Stimulated activated CD4-positive, alpha-beta T cell treated with anti-CD3 and anti-CD28 coated beads, Interleukin-2, amount 100 ng/mL, for 24 hours (primary cell): ENCODE measurements around the gene GDPD4.

Experiments
- DNase-seq, 2 donors: peaks; one replicate each; pipeline ENCODE4 v3.0.0-alpha.2; 2020

The GDPD4 gene, protein sequence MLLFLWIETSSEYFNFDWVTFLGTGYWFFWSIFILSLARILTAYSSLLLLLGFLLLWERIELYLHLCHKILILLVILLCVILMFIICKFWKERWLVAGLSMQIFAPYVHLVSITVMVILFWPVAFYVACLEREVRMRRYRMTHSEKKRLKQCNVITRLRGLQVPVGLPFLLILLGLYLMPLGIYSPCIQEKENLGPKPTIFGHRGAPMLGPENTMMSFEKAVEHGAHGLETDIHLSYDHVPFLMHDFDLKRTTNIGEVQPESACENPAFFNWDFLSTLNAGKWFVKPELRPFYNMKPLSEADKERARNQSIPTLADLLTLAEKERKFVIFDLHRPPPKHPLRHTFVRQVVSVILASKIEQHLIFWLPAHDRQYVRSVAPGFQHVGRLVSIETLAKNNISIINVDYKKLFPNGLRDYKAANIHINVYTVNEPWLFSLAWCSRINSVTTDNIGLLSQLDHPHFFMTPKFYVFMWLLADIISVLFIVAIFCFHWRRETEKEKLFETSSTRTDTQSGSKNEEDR

DNA sequence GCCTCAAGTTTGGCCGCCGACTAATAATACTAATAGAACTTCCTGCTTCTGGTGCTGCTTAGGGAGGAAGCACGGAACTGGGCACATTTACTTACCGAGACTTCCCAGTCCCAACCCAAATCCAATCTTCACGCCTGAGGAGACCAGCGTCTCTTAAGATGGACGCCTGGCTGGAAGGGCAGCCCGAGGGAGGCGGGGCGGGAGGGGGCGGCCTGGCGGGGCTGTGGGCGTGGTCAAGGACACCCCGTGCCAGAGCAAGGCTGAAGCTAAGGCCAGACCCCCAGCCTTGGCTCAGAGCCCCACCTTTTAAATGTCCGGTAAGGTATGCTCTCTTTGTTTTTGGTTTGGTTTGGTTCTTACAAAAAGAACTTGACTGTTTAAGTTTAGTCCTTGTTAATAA is at the start of gene GDPD4:
Gene GDPD4 (minus strand): TSS at position 177 of the 400 bp plus-strand sequence. CDS start 16,549 bp downstream, outside the sequence.
- DNase-seq, result no peak

DNA sequence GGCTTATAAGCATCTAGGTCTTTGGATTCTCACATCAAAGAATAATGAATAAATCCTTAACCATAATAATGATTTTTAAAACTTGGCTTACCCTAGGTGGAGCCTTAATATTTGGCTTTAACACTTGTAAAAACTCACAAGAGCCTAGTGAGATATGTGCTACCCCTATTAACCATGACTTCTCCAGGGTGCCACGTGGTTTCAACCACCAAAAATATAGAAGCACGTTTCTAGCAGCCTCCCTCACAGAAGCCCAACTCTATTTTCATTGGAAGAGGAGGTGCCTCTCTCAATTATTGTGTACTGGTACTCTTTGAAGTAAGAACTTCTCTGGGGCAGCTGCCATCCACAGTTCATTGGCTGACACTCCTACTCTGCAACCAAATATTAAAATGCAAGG is 46.5 kb upstream of the GDPD4 start:
- DNase-seq, result no peak

DNA sequence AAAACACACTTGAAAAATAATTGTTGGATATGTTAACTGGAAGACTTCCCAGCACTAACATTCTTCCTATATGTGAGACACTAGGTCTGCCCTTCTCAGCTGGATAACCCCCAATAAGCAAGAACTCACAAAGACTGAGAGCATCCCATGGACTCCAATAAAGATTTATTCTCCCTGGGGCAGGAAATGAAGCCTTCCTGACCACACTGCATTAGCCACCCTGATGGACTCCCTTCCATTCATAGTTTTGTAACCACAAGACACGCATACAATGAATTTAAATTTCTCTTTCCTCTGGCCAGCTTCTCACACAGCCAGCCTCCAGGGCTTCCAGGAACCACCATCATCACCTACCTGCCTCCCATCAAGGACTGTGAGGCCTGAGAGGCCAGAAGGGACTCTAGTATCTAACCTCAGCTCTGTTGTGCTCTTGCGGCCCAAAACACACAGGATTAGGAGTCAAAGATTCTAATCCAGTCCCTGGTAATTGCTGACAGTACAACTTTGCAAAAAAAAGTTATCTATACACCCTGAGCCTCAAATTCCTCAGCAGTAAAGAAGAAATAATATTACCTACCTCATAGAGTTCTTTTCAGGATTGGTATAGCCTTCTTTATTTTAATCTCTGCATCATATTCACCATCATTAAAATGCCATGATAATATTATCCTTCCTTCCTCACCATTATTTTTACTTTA is 45.6 kb upstream of the GDPD4 start:
- DNase-seq, result no peak

DNA sequence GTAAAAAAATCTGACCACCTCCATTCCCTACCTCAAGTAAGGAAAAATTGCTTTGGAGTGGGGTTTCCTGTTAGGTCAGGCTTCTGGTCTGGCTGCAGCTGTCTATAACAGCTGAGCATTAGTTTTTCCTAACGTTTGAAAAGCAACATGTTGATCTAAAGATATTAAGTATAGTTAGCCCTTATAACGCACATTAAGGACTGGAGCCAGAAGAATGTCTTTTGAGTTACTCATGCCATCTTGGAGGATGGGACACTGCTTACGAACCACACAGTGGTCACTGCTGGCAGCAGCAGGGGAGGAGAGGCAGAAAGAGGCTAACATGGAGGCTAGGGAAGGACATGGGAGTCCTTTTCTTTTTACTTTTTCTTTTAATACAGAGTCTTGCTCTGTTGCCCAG is 44.1 kb upstream of the GDPD4 start:
- DNase-seq, result no peak

DNA sequence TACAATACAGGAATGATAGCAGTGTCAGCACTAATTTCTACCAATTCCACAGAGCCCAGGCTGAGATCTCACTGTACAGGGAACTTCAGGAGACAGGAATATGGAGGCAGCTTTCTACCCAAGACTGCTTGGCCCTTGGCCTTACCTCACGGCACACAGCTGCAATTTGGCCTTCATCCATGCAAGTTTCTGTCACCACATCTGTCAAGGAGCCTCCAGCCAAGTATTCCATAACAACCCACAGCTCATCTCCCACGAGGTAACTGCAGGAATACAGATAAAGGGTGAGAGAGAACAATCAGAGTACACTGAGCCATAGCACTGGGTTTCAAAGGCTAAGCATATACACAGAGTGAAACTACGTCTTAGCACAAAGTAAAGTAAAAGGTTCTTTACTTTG is 39.0 kb upstream of the GDPD4 start:
- no peak for DNase-seq

DNA sequence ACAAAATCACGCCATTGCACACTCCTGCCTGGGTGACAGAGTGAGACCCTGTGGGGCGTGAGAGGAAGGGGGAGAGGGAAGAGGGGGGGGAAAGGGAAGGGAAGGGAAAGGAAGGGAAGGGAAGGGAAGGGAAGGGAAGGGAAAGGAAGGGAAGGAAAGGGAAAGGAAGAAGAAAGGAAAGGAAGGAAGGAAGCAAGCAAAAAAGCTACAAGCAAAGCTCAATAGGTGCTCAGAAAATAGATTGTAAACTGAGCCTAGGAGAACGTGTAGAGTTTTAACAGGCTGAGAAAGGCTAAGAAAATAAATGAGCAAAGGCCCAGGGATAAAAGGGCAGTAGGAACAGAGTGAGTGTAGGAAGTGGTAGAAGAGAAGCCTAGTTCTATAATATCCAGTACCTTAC is 30.8 kb upstream of the GDPD4 start:
- DNase-seq, result no peak

DNA sequence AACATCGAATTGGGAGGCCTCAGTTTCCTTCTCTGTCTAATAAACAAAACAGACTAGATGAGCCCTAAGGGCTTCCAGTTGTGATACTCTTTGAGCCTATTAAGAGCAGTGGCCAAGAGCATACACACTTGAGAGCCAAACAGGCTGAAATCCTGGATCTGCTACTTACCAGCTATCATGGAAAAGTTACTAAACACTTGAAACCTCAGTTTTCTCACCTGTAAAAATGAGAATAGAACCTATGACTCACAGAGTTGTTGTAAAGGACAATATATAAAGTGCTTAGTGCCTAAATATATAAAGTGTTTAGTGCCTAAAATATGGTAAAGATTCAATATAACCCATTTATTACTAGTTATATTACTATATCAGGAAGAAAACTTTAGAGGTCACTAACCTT is 23.7 kb upstream of the GDPD4 start:
- DNase-seq, result no peak

DNA sequence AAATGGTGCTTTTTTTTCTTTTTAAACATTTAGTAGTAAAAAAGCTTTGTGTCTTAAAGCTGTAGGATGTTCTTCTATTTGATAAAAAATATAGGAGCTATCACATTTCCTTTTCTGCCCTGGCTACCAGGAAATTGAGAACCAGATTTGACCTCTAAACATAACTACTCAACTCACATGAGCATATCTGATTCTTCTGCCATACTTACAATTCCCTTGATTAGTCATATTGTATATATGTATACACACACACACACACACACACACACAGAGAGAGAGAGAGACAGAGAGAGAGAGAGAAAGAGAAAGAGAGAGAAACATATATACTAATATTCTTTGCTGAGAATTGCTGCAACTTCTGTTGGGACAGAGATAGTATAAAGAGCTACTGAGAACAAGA is 23.0 kb upstream of the GDPD4 start:
- no peak for DNase-seq

DNA sequence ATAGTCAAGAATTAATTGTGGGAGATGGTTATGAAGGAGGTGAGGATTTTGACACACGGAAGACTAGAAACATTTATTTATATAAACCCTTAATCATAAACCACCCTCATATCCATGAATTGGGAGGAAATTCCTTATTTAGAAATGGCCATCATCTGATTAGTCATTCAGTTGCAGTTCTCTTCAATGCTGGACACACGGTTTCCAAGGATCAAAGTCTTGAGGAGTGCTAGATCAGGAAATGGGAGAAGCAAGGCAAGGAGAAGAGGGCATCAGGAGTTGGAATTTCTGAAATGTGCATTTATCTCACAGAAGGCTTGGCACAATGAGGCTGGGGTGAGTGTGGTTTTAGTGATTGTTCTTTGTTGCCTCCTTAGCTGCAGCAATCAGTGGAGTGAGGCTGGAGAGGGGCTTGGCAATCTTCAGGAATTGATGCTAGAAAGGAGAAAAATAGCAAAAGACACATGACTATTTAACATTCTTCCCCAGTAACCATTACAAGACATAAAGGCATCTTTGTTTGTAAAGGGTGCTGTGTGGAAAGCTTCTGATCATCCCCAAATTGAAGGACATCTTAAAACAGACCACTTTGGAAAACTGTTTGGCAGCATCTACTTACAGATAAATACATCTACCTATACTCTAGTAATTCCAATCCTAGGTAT is 21.6 kb upstream of the GDPD4 start:
- DNase-seq, result no peak

DNA sequence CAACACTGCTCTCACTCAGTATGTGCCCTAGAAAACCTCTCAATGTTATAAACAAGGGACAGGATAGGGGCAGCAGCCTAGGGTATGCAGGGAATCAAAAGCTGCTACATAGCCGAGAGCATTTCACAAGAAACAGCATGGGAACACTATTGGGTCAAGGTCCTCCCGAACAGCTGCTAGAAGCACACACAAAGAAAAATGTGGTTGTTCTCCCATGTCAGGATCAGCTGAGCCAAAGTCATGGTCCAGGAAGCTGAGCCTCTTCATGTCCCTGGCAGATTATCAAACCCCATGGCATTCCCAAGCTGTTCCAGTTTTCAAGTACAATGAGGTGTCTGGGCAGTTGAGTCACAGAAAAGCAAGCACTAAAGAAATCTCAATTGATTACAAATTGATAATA is 21.0 kb upstream of the GDPD4 start:
- no peak for DNase-seq

DNA sequence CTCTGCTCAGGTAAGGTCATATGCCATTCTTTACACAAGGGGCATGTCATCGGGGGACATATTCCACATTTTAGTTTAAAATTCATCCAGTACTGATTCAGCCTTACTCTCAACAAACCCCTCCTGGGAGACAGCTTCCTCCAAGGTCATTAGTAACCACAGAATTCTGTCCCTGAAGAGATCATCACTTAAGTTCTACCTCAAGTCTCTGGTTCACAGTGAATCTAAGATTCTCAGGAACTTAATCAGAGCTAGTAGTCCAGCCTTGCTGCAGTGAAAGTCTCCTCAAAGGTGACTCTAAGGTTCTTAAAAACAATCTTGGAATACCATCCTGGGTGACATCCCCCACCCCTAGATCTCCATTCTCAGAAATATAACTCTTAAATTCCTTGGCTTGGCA is 18.9 kb upstream of the GDPD4 start:
- no peak for DNase-seq

DNA sequence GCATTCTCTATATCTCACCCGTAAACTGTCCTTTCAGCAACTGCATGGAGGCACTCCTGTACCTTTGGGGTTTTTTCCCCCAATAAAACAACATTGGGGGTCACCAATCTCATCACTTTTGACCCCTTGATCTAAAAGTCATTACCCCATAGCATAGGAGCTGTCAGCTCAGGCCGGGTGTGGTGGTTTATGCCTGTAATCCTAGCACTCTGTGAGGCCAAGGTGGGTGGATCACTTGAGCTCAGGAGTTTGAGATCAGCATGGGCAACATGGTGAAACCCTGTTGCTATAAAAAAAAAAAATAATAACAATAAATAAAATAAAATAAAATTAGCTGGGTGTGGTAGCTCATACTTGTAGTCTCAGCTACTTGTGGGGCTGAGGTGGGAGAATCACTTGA is 17.1 kb upstream of the GDPD4 start:
- no peak for DNase-seq

DNA sequence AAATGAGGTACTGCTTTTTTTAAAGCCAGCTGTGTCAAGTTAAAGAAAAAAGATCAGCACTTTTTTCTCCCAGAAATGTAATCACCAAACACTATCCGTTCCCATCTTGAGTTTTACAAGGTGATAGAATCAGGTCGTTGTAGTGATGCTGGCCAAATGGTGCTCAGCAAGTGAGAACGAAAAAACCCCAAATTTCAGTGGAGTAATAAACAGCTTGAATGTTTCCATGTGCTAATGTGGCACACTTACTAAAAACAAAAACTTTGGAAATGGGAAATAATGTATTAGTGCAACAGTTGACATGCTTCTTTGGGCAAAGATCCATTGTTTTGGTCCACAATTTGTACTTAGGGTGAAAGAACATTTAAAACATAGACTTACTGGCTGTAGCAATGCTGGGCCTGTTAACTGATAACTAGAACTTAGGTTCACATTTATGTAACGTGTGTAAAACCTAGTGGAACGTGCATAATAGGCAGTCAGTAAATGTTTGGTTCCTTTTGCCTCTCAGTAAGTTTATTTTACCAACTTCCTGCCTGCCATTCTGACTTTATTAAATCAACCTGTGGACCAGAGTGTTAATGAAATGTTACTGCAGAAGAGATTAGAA is 15.4 kb upstream of the GDPD4 start:
- no peak for DNase-seq

DNA sequence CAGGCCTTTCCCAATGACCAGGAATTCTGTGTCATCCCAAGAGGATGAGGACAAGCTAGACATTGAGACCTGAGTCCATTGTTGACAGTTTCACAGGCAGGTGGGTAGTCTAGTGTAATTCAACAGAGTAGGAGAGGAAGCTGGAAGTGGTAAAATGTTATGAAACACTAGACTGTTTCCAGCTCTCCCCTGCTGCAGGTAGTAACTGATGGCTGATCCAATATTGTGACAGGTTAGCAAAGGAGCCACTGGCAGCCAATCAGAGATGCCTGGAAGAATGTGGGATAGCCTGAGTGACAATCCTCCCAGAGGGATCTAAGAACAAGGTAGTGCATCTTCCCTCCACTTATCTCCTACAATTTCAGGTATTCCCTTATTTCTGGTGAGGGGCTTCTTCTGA is 10.6 kb upstream of the GDPD4 start:
- DNase-seq, result no peak

DNA sequence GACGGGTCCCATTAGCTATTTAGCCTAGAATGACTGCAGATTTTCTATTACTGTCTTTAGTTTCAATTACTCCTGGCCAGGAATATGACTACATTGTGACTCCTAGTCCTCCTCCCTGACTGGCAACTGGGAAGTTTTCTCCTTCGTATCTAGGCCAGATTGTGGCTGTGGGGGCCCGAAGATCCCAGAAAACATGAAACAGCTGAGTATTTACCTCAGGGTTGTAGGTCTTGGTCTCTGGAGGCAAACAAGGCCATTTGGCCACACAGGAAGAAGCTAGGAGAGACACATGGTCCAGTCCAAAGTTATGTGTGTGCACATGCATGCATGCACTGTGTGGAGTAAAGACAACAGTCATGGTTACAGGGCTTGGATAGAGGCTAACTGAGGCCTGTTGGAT is 10.2 kb upstream of the GDPD4 start:
- DNase-seq, result no peak

DNA sequence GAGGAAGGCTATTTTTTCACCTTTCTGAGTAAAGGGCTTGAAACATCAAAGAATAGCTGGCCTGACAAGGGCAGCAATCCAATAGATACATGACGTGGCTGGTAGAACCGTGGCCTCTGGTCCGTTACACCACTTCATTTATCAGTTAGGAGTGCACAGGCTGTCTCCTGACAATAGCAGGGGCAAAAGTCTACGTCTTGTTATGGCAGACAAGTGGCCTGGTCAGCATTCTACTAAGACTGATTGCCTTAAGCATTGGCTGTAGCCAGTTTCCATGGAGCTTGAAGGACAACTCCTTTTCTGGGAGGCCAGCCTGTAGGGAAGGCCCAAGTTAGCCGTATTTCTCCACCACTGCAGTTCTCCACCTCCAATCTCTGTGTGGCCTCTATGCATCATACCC is 9.2 kb upstream of the GDPD4 start:
- DNase-seq, result no peak

DNA sequence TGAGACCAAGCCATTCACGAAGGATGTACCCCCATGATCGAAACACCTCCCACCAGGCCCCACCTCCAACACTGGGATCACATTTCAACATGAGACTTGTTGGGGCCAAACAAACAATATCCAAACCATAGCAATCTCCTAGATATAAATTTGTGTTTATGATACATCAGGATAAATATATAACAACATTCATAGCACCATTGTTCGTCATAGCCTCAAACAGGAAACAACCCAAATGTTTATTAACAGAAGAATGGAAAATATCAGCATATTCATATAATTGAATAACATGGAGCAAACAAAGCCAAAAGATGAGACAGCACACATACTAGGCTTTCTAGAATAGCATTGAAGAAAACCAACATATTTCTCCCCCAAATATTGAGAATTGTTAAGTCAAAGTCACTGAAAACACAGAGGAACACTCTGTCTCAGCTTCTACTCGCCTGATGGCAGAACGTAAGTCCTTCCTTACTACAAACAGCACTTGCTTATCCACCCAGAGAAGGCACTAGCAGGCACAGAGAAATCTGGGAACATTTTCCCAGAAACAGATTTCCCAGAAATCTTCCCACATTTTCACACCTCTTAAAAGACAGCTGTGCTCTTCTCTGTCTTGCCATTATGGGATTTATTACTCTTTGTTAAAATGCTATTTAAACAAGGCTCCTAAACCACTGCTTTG is 8.1 kb upstream of the GDPD4 start:
- DNase-seq, result no peak

DNA sequence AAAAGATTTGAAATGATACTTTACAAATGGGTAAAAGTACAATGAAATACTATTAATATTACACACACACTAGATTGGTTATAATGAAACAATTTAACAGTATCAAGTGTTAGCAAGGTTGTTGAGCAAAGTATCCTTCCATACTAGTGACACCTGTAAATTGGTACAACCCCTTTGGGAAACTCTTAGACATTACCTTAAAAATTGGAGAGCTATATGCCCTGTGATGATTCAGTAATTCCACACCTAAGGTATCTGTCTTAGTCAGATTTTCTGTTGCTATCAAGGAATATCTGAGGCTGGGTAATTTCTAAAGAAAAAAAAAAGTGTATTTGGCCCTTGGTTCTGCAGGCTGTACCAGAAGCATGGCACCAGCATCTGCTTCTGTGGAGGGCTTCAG is 7.4 kb upstream of the GDPD4 start:
- no peak for DNase-seq

DNA sequence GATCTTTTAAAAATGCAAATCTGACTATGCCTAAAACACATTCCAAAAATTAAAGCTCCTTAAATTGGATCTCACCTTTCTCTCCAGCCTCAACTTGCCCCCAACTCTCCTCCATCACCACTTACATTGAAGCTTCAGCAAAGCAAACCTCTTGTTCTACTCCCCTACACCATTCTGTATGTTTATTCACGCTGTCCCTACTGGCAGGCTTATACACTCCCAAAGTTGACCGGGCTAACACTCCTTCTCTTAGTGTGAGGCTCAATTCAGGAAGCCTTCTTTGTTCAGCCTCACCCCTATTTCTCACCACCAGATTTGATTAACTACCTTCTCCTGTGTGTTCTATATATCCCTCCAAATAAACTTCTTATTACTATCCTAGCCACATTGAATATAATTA is 1.8 kb upstream of the GDPD4 start:
- no peak for DNase-seq

DNA sequence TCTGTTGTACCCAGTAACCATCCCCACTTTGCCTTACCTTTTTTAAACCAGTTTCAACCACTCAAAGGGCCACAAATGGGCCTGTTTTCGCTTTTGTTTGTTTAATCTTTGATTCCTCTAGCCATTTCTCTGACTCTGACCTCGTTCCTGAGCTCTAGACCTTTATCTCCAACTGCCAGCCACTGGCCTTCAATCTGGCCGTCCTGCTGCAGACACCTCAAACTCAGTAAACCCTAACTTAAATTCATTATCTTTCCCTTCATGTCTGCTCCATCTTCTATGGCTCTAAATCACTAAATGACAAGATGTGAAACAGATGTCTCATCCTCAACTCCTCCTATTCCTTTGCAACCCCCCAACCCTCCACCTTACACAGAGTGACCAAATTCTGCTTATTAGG is 1.3 kb upstream of the GDPD4 start:
- no peak for DNase-seq

DNA sequence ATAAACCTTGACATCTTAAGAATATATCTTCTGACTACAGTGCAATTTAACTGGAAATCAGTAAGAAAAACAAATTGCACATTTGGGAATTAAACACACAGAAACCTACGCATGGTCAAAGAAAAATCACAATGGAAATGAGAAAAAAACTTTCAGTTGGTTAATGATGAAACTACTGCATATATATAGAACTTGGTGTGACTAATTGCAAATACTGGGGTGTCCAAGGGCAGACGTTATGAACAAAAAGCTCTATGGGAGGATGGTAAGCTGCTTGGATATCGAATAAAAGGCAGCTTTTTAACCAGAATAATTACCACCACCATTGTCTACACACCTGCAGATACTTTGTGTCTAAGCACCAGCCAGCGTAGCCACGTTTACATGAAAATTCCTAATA is 791 bp downstream of the GDPD4 start:
- DNase-seq, result no peak

DNA sequence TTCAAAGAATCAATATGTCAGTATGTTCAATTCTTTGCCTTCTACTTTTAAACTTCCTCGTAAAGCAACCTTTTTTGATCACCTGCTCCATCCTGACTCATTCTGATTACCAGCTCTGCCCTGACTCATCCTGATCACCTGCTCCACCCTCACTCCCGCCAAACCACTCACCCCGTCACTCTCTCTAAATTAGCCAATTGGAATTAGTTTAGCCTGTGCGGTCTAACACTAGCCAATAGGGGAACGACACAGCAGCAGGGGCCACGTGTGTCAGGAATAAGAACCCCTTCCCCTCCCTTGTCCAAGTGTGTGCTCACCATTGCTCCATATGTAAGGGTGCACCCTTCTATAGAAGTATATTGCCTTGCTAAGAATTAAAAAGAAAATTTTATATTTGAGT is 1.5 kb downstream of the GDPD4 start:
- DNase-seq, result peak in 1 of 2 donors; percentile 14

DNA sequence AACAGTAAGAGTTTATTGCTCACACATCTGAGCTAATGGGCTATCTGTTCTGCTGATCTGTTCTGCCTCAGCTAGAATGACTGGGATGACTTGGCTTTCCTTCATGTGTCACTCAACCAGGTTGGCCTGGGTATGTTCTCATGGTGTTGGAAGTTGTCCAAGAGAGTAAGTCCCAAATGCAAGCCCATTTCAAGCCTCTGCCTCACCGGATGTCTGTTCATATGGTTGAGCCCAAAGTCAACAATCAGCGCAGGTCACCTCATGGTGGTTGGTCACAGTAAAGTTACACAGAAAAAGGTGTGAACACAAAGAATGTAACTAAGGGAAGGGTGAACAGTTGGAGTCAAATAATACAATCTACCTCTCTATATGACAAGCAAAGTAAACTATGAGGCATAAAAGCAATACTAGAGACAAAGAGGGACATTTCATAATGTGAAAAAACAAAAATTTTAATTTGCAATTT is 1.9 kb downstream of the GDPD4 start:
- DNase-seq, result no peak
